ENCODE results near the gene DOCK10. TPM values are rescaled to one million over a fixed set of nuclear protein-coding genes. Genes with fewer than 3 reads are reported as not detected.

The DOCK10 gene
- total RNA-seq, 1 donor from 2014 or later, result 16.0 TPM

- no peak for DNase-seq (ENCODE audit: low spot score)
Measured at GRCh38 chr2:224982910-224983711, 59.2 kb downstream of the DOCK10 start.

GRCh38 chr2:224982226-224982625 is 60.0 kb downstream of the DOCK10 start:
- DNase-seq (ENCODE audit: low spot score), result no peak

- no peak for DNase-seq (ENCODE audit: low spot score)
Measured at GRCh38 chr2:224976629-224977525, 65.4 kb downstream of the DOCK10 start.

- DNase-seq (ENCODE audit: low spot score), result no peak
Measured at GRCh38 chr2:224975761-224976160, 66.5 kb downstream of the DOCK10 start.

GRCh38 chr2:224973112-224974016 is 68.9 kb downstream of the DOCK10 start:
- no peak for DNase-seq (ENCODE audit: low spot score)

GRCh38 chr2:224971214-224971613 is 71.1 kb downstream of the DOCK10 start:
- no peak for DNase-seq (ENCODE audit: low spot score)

- DNase-seq (ENCODE audit: low spot score), result no peak
Measured at GRCh38 chr2:224970311-224970710, 72.0 kb downstream of the DOCK10 start.

- no peak for DNase-seq (ENCODE audit: low spot score)
Measured at GRCh38 chr2:224969633-224970260, 72.5 kb downstream of the DOCK10 start.

GRCh38 chr2:224969095-224969494 is 73.2 kb downstream of the DOCK10 start:
- no peak for DNase-seq (ENCODE audit: low spot score)

- no peak for DNase-seq (ENCODE audit: low spot score)
Measured at GRCh38 chr2:224968051-224968450, 74.2 kb downstream of the DOCK10 start.

GRCh38 chr2:224966613-224967012 is 75.7 kb downstream of the DOCK10 start:
- DNase-seq (ENCODE audit: low spot score), result no peak

- no peak for DNase-seq (ENCODE audit: low spot score)
Measured at GRCh38 chr2:224959556-224959955, 82.7 kb downstream of the DOCK10 start.

GRCh38 chr2:224958873-224959272 is 83.4 kb downstream of the DOCK10 start:
- no peak for DNase-seq (ENCODE audit: low spot score)

GRCh38 chr2:224958462-224958857 is 83.8 kb downstream of the DOCK10 start:
- DNase-seq (ENCODE audit: low spot score), result no peak

- DNase-seq (ENCODE audit: low spot score), result no peak
Measured at GRCh38 chr2:224957540-224958461, 84.5 kb downstream of the DOCK10 start.

- DNase-seq (ENCODE audit: low spot score), result no peak
Measured at GRCh38 chr2:224956706-224957105, 85.6 kb downstream of the DOCK10 start.

GRCh38 chr2:224954980-224955379 is 87.3 kb downstream of the DOCK10 start:
- DNase-seq (ENCODE audit: low spot score), result no peak

GRCh38 chr2:224952936-224953657 is 89.2 kb downstream of the DOCK10 start:
- no peak for DNase-seq (ENCODE audit: low spot score)

Measured in mesenteric fat pad (tissue), 1 donor.